ENCODE measurements around the gene NFATC2.

Gene NFATC2

GRCh38 chr20:51376111-51376510 lies 166.4 kb downstream of the NFATC2 start:
- Histone ChIP-seq H3K27me3 (ENCODE audit: low read length) (no peaks in the 10 kb centered on the region), H3F3A (ENCODE audit: insufficient read depth) (no peaks in the 10 kb centered on the region), H3K4me2 (ENCODE audit: low read depth, low read length, poor library complexity, severe bottlenecking) (no peak overlapping the region), H3K4me3 (ENCODE audit: insufficient read depth, low read length, poor library complexity, severe bottlenecking) (no peak overlapping the region), H3K36me3 (ENCODE audit: low read length) (no peaks in the 10 kb centered on the region), H2AFZ (ENCODE audit: low read depth, low read length, severe bottlenecking) (no peak overlapping the region), H3K27ac (ENCODE audit: low read depth, low read length) (no peak overlapping the region), H4K20me1 (ENCODE audit: low read depth, low read length) (no peaks in the 10 kb centered on the region), H3K9me3 (ENCODE audit: insufficient read depth, low read length) (no peaks in the 10 kb centered on the region), H3K79me2 (ENCODE audit: insufficient read depth, low read length) (no peaks in the 10 kb centered on the region), H3K9me2 (replicated peaks; ENCODE audit: insufficient read depth, low read length) (no peaks in the 10 kb centered on the region), H3K9ac (ENCODE audit: low read length) (no peak overlapping the region)
- TF ChIP-seq CTCF (IDR thresholded peaks at IDR 0.05; ENCODE audit: insufficient read depth, low read length, poor library complexity, severe bottlenecking) (no peak), EZH2phosphoT487 (conservative IDR thresholded peaks at IDR 0.05; ENCODE audit: low read length) (no peak)

DNA sequence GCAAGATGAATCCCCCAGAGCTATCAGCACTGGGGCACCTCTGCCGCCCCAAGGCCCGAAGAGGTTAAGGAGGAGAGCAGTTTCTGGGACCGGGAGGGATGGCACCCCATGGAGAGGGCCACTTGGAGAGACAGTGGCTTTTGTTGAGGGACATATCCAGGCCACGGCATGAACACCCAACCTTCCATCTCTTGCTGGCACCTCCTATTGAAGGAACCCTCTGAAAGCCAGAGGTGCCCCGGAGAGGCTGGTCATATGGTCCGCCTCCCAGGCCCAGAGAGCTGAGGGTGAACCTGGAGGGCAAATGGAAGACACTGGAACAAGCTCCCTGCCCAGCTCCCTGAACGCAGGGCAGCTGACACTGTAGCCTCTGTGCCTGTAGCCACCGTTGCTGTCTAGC lies 167.0 kb downstream of the NFATC2 start:
- H3K36me3 ChIP-seq (ENCODE audit: low read length): no peaks in the 10 kb centered on the region
- no peaks in the 10 kb centered on the region for H3K9me2 ChIP-seq (replicated peaks; ENCODE audit: insufficient read depth, low read length)
- H3K79me2 ChIP-seq (ENCODE audit: insufficient read depth, low read length): no peaks in the 10 kb centered on the region
- no peaks in the 10 kb centered on the region for H4K20me1 ChIP-seq (ENCODE audit: low read depth, low read length)
- no peak overlapping the region for H2AFZ ChIP-seq (ENCODE audit: low read depth, low read length, severe bottlenecking)
- H3K4me2 ChIP-seq (ENCODE audit: low read depth, low read length, poor library complexity, severe bottlenecking): no peak overlapping the region
- no peak overlapping the region for H3K4me3 ChIP-seq (ENCODE audit: insufficient read depth, low read length, poor library complexity, severe bottlenecking)
- no peaks in the 10 kb centered on the region for H3F3A ChIP-seq (ENCODE audit: insufficient read depth)
- no peak overlapping the region for H3K27ac ChIP-seq (ENCODE audit: low read depth, low read length)
- H3K9me3 ChIP-seq (ENCODE audit: insufficient read depth, low read length): no peaks in the 10 kb centered on the region
- no peaks in the 10 kb centered on the region for H3K27me3 ChIP-seq (ENCODE audit: low read length)
- TF ChIP-seq CTCF (IDR thresholded peaks at IDR 0.05; ENCODE audit: insufficient read depth, low read length, poor library complexity, severe bottlenecking): no peak
- no peak for TF ChIP-seq EZH2phosphoT487 (conservative IDR thresholded peaks at IDR 0.05; ENCODE audit: low read length)
- no peak overlapping the region for H3K9ac ChIP-seq (ENCODE audit: low read length)

DNA sequence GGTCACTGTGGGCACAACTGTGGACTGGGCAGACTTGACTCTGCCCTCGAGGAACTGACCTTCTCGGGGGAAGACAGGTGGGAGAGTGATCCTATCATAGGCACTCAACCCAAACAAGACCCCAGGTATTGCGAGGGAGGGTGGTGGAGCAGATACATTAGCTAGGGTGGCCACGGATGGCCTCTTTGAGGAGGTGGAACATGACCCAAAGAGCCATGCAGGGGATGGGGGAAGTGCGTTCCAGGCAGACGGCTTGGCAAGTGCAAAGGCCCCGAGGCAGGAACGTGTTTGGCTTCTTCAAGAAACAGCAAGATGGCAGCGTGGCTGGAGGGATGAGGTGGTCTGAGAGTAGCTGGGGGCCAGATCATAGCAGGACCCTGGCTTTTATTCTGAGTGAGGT lies 167.6 kb downstream of the NFATC2 start:
- Histone ChIP-seq H2AFZ (ENCODE audit: low read depth, low read length, severe bottlenecking) (no peak overlapping the region), H3K4me3 (ENCODE audit: insufficient read depth, low read length, poor library complexity, severe bottlenecking) (no peak overlapping the region), H3F3A (ENCODE audit: insufficient read depth) (no peaks in the 10 kb centered on the region), H3K9me3 (ENCODE audit: insufficient read depth, low read length) (no peaks in the 10 kb centered on the region), H4K20me1 (ENCODE audit: low read depth, low read length) (no peaks in the 10 kb centered on the region), H3K27me3 (ENCODE audit: low read length) (no peaks in the 10 kb centered on the region), H3K36me3 (ENCODE audit: low read length) (no peaks in the 10 kb centered on the region), H3K79me2 (ENCODE audit: insufficient read depth, low read length) (no peaks in the 10 kb centered on the region), H3K9ac (ENCODE audit: low read length) (no peak overlapping the region), H3K4me2 (ENCODE audit: low read depth, low read length, poor library complexity, severe bottlenecking) (no peak overlapping the region), H3K9me2 (replicated peaks; ENCODE audit: insufficient read depth, low read length) (no peaks in the 10 kb centered on the region), H3K27ac (ENCODE audit: low read depth, low read length) (no peak overlapping the region)
- TF ChIP-seq EZH2phosphoT487 (conservative IDR thresholded peaks at IDR 0.05; ENCODE audit: low read length) (no peak), CTCF (IDR thresholded peaks at IDR 0.05; ENCODE audit: insufficient read depth, low read length, poor library complexity, severe bottlenecking) (no peak)

- Histone ChIP-seq H3K79me2 (ENCODE audit: insufficient read depth, low read length) (no peaks in the 10 kb centered on the region), H3K36me3 (ENCODE audit: low read length) (no peaks in the 10 kb centered on the region), H3K9me2 (replicated peaks; ENCODE audit: insufficient read depth, low read length) (no peaks in the 10 kb centered on the region), H3K4me2 (ENCODE audit: low read depth, low read length, poor library complexity, severe bottlenecking) (no peak overlapping the region), H3K4me3 (ENCODE audit: insufficient read depth, low read length, poor library complexity, severe bottlenecking) (no peak overlapping the region), H3F3A (ENCODE audit: insufficient read depth) (no peaks in the 10 kb centered on the region), H3K9ac (ENCODE audit: low read length) (no peak overlapping the region), H4K20me1 (ENCODE audit: low read depth, low read length) (no peaks in the 10 kb centered on the region), H3K27me3 (ENCODE audit: low read length) (no peaks in the 10 kb centered on the region), H3K27ac (ENCODE audit: low read depth, low read length) (no peak overlapping the region), H2AFZ (ENCODE audit: low read depth, low read length, severe bottlenecking) (no peak overlapping the region), H3K9me3 (ENCODE audit: insufficient read depth, low read length) (no peaks in the 10 kb centered on the region)
- TF ChIP-seq EZH2phosphoT487 (conservative IDR thresholded peaks at IDR 0.05; ENCODE audit: low read length) (no peak), CTCF (IDR thresholded peaks at IDR 0.05; ENCODE audit: insufficient read depth, low read length, poor library complexity, severe bottlenecking) (no peak)
Observed at GRCh38 chr20:51374456-51374830, 168.1 kb downstream of the NFATC2 start.

Data from SU-DHL-6 (cell line).